GM10847 (cell line): ENCODE measurements around the gene BDH1.

ENCODE experiments used
- POLR2A ChIP-seq: IDR thresholded peaks from 2 replicates; pipeline ENCODE4 v1.6.1; 2011; ENCODE audit not compliant: insufficient read length; ENCODE audit errors: extremely low read depth

The BDH1 gene

DNA sequence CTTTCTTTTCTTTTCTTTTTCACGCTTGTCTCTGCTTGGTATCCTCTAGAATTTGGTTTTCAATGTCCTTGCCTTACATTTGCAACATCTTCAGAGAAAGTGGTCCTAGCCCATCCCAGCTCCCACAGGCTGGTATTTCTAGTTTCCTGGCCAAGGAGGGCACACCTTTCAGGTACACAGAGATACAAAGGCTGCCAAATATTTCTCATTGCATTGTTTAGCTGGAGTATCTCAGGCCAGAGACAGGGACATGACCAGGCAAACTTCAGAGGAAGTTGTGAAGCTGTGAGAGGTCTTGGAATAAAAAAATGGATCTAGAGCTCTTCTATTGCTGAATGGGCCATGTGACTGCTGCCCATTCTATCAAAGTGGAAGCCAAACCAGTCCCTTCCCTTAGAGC is 68.9 kb downstream of the BDH1 start:
- no peak for TF ChIP-seq POLR2A

DNA sequence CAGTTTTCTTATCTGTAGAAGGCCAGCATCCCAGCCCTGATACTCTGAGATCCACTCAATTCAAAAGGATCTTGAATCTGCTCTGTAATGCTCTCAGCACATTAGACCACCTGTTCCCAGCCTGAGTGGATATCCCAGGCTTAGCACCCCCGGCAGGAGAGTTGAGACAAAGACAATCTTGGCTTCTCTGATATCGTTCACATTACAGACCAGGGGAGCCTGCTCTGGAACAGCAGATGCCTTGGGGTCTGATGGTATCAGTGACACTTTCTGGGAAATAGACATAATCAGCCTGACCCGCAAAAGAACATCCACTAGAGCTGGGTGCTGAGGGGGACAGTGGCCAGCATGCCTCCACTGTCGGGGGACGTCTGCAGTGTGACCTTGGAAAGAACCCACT is 70.6 kb downstream of the BDH1 start:
- TF ChIP-seq POLR2A = no peak

DNA sequence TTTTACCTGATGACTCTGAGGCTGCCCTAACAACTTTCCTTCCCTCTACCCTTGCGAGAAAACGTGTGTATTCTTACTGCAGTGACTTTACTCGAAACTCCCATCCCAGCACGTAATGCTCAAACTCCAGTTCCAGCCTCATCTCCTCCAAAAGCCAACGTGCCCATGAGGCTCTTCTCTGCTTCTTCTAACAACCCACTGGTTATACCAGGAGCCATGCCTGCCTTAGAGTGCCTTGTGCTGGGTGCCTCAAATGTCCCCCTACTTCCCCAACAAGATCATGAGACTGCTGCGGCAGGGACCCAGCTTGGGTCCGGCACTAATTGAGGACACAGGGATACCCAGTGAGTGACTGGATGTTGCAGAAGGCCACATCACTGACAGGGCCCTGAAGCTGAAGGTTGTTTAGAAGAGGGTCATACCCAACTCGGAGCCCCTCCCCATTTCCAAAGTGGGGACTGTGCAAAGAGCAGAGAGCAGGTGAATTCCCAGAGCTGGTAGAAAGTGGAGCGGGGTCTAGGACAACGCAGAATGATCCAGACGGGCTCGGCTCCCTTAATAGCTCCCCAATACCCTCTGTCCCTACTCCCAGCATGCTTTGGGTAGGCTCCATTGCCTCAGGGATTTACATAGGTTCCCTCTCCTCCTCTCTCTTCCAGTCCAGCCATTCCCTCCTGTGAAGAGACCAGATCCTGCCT is 71.4 kb downstream of the BDH1 start:
- TF ChIP-seq POLR2A = no peak

DNA sequence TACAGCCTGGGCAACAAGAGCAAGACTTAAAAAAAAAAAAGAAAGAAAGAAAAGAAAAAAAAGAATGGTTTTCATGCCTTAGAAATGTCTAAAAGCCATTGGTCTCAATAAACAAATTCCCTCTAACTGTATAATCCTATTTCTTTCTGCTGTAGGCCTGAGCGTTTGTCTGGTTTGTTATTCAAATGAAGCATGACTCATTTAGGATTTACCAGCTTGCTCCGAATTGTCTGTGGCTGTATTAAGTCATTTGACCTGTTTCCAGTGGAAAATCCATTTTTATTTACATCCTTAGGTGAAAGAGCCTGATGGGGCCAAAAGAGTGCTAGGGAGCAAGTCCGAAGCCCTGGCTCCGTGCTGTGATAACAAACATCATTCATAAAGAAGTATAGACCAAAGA is 73.8 kb downstream of the BDH1 start:
- TF ChIP-seq POLR2A = no peak

DNA sequence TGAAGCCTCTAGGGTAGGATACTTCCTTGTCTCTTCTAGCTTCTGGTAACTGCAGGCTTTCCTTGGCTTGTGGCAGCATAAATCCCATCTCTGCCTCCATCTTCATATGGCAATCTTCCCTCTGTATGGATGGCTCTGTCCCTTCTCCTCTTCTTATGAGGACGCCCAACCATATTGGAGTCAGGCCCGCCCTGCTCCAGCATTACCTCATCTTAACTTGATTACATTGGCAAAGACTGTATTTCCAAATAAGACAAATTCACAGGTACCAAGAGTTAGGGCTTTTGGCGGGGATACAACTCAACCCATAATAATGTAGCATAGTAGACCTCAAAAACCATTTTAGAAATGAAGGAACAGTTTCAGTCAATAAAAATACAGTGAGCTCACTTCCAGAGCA is 75.4 kb downstream of the BDH1 start:
- no peak for TF ChIP-seq POLR2A

DNA sequence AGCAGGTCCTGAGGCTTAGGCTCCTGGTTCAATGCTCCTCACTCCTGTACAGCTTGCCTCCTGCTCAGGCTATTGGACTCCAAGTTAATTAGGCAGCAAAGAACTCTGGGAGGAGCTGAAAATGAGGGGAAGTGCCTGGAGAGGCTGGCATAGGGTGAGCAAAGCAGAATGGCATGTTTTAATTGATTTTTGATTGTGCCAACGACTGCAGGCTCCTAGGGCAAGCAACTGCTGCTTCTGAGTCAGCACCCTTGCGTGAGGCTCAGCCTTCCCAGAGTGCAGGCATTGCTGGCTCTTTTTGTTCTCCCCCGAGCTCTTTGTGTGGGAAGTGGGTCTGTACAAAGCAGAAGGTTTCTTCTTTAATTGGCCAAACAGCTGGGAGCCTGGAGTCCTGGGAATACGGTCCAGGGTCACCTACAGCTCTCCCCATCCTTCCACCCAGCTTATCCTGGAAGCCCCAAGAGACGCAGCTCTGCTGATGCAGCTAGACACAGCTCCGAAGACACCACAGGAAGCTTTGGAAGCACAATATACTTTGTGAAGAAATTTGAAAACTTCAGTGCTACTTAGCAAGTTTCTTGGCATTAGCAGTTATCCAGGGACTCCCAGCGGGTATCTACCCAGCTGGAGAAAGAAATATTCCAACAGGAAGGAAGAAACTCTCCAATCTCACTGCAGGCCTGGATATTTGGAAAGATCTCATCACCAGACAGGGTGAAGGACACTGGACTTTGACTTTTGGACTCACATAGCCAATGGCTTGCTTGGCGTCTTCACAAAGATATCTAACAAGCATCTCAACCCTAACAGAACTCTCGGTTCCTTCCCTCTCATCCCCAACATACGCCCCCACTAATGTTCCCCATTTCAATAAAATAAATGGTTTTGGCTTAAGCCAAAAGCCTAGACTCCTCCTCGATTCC is 76.8 kb downstream of the BDH1 start:
- TF ChIP-seq POLR2A = no peak

DNA sequence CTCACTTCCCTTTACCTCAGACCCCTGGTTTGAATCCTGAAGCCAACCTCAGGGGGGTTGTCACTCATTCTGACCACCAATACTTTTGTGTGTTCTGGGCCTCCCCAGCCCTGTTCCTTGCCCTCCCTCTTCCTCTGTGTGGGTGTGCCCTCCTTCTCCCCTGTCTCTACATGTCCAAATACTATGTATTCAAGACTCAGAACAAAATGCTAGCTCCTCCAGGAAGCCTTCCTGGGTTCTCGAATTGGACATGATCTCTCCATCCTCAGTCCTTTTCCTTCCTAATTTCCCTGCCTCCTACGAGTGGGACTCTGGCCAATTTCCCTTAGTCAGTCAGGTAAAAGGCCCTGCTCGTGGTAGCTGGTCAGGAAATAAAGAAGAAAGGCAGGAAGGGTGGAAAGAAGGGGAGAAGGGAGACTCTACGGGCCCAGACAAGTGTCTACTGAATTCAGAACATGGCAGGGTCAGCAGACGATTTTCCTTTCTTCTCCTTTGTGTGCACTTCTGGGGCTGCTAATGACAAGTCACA is 79.7 kb downstream of the BDH1 start:
- no peak for TF ChIP-seq POLR2A

DNA sequence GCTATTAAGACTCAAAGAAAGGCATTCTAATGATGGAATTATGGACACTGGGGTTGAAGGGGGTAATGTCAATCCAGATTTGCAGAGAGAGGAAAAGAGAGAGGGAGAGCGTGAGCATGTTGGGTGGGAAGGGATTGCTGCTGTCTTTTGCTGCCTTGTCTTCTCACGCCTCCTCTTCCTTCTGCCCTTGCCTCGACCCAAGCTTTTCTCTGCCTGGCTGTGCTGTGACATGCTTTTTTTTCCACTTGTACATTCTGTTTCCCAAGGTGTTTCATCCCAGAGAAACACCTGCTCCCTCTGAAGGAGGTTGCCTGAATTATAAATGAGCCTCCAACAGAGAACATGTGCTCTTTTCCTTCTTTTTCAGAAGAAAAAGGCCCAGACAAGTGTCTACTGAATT is 80.3 kb downstream of the BDH1 start:
- TF ChIP-seq POLR2A = no peak

DNA sequence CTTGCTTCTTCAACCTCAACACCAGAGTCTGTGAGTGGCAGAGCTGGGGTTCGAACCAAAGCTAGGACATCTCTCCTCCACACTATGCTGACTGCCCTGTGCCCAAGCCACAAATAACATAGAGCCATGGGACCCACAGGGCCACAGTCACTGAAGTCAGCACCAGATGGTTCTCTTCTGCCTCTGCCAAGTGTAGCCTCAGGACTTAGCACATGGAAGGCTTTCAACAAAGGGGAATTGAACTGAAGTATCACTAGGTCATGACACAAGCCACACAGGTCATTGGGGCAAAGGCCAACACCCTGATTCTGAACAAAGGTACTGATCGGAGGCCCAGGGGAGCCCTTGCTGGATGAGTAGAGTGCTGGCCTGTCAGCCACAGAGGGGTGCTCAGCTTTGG is 83.6 kb downstream of the BDH1 start:
- TF ChIP-seq POLR2A = no peak

DNA sequence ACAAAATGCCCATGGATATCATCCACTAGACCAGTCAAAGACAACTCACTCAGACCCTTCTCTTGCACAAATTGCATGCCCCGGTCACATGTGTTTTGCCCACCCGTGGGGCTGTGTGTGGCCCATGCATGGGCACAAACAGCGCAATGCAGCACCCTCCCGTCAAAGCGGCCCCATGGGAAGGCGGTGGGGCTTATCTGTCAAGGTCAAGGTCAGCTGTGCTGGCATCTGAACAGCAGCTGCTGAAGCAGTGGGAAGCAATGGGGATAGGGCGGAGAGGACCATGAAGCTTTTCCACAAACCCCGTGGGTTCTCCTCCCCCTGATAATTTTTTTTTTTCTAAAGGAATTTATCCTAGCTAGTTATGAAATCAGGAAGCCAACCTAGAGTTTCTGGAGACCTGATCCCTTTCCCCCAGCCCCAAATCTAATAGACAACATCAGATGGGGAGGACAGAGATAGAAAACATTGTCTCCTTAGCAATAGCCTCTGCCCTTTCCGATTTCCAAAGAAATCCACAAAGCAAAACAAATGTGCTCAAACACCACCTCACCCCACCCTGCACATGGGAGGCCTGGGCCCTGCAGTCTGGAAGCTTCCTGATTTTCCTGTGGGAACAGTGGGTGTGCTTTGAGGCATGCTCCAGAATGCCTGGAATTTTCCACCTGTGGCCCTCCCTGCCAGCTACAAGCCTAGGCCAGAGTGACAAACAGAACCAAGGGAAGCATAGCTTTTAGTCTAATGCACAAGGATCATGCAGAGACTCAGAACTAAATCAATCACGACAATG is 84.4 kb downstream of the BDH1 start:
- no peak for TF ChIP-seq POLR2A

DNA sequence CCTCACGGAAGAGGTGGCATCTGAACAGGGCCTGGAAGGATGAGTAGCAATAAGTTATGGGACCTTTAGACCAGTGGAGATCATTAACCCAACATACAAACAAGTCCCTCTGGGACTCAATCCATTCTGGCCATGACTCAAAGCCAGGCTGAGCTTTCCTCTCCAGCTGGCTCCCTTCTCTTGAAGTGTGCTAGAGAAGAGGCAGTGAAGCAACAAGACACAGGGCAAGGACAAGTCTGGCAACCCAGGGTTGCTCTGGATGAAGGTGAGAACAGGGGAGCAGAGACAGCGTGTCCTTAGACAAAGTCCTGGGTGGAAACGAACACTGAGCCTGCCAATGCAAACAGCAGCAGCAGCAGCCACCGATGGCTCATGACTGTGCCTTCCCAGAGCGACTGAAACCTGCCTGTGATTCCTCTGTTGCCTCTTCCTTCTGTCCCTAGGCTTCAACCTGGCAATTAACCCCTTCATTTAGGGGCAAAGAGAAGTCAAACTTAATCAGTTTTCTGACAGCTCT is 86.8 kb downstream of the BDH1 start:
- no peak for TF ChIP-seq POLR2A

DNA sequence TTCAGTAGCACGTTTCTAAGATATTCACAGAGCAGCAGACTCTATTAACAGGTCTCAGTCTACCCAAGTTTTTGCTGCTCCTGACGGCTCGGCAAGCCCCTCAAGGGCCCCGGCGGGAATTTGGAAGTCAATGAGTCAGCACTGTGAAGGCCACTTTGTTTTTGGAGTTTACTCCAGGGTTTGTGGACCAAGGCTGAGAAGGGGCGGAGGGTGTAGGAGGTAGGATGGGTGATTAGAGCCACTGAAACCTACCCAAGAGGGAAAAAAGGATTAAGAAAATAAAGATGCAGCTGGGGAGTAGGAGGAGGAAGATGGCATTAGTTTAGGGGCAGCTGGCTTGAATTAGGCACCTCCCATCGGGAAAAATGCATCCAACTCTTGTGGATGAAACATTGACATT is 87.6 kb downstream of the BDH1 start:
- no peak for TF ChIP-seq POLR2A

DNA sequence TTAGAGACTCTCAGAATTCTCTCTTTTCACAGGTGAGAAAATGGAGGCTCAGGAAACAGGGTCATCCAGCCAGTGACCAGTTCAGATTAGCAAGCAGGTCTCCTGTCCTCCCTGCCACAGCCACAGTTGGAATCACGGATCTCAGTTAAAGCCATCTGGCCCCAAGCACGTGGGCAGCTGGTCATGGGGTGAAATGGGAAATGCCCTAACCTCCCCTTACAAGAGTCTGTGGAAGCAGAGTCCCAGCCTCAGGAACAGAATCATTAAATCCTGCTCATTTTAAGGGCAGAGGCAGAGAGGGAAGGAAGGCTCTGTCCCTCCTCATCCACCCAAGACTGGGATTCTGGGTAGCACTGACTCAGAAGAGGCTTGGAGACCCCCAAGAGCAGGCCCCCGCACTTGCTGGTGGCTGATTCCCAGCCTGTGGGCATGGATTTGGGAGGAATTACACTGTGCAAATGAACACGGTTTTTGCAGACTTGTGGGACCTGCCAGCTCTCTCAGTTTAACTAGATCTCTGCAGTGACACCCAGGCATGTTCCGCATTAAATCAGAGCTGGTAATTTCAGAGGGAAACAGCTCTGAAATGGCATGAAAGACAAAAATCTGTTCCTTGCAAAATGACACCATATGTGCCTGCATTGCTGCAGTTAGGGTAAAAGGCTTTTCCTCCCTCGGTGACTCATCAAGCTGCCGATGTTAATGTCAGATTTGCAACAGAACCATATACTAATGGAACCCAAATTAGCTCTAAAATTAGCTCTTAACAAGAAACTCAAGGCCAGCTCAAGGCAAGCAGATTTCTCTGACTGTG is 89.0 kb downstream of the BDH1 start:
- no peak for TF ChIP-seq POLR2A

DNA sequence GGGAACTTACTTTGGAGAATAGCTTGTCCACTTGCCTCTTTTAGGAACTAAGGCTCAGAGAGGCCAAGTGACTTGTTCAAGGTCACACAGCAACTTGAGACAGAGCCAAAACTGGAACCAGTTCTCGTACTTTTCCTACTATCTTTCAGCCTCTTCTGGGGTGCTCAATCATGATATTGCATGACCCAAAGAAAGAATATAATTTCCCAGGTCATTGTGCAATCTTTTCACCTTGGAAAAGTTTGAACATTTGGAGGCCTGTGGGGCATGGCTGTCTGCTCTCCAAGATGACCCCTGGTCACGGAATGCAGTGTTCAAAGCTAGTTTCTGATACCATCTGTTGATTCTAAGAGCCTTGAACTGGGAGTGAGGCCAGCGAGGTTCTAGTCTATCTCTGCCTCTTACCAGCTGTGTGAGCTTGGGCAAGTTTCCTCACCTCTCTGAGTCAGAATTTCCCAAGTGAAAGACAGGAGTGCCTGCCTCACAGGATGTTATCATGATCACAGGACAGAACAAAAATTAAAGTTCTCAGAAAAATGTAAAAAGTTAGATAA is 89.7 kb downstream of the BDH1 start:
- no peak for TF ChIP-seq POLR2A
